Glutamatergic neuron (in vitro differentiated cells): ENCODE data around the gene EPHA6. TPM values are rescaled to one million over a fixed set of nuclear protein-coding genes. Genes with fewer than 3 reads are reported as not detected.

ENCODE experiments used
- DNase-seq: peaks from one replicate; pipeline ENCODE4 v3.0.0; 2022
- H3K27ac Mint-ChIP-seq: one replicate; pipeline ENCODE4 v1.8.0; 2020; ENCODE audit warnings: mild to moderate bottlenecking, mixed read lengths, inconsistent platforms; ENCODE audit not compliant: unreplicated experiment
- H3K27me3 Mint-ChIP-seq: one replicate; pipeline ENCODE4 v1.8.0; 2020; ENCODE audit warnings: mild to moderate bottlenecking, moderate library complexity, mixed read lengths, inconsistent platforms; ENCODE audit not compliant: unreplicated experiment
- H3K36me3 Mint-ChIP-seq: one replicate; pipeline ENCODE4 v1.8.0; 2020; ENCODE audit warnings: mild to moderate bottlenecking, mixed read lengths, inconsistent platforms; ENCODE audit not compliant: unreplicated experiment
- H3K4me1 Mint-ChIP-seq: one replicate; pipeline ENCODE4 v1.8.0; 2020; ENCODE audit warnings: mild to moderate bottlenecking, low read depth, mixed read lengths, inconsistent platforms; ENCODE audit not compliant: unreplicated experiment
- H3K4me3 Mint-ChIP-seq: one replicate; pipeline ENCODE4 v1.8.0; 2020; ENCODE audit warnings: mild to moderate bottlenecking, mixed read lengths, inconsistent platforms; ENCODE audit not compliant: unreplicated experiment
- H3K9me3 Mint-ChIP-seq: one replicate; pipeline ENCODE4 v1.8.0; 2020; ENCODE audit warnings: mild to moderate bottlenecking, moderate library complexity, mixed read lengths, inconsistent platforms; ENCODE audit not compliant: unreplicated experiment
- CTCF ChIP-seq: fragments of 200-600 bp; sonication (generic); IDR thresholded peaks from one replicate; pipeline ENCODE4 v1.5.0; 2021; ENCODE audit not compliant: partially characterized antibody, unreplicated experiment
- total RNA-seq: library from RNA; stranded (reverse); fragmentation: NEBNext Ultra II Directional; extraction: Animal tissue kit (Norgen Biotek cat#: 25700); gene quantifications from one replicate; pipeline ENCODE4 v1.2.1, GENCODE V29; 2021; ENCODE audit not compliant: unreplicated experiment

EPHA6 gene
- total RNA-seq, 1 donor from 2014 or later: 9.0 TPM

GRCh38 chr3:97680210-97680609 is 865.8 kb downstream of the EPHA6 start:
- Mint-ChIP-seq H3K27me3 (no peaks in the 10 kb centered on the region), H3K4me1 (no peaks in the 10 kb centered on the region), H3K4me3 (no peak overlapping the region), H3K36me3 (no peaks in the 10 kb centered on the region), H3K27ac (no peak overlapping the region), H3K9me3 (no peaks in the 10 kb centered on the region)
- no peak for TF ChIP-seq CTCF
- DNase-seq: no peak

GRCh38 chr3:97680696-97681095 is 866.3 kb downstream of the EPHA6 start:
- no peak for TF ChIP-seq CTCF
- no peaks in the 10 kb centered on the region for H3K4me1 Mint-ChIP-seq
- no peaks in the 10 kb centered on the region for H3K36me3 Mint-ChIP-seq
- no peaks in the 10 kb centered on the region for H3K9me3 Mint-ChIP-seq
- DNase-seq: no peak
- no peaks in the 10 kb centered on the region for H3K27me3 Mint-ChIP-seq
- no peak overlapping the region for H3K4me3 Mint-ChIP-seq
- no peak overlapping the region for H3K27ac Mint-ChIP-seq

DNA sequence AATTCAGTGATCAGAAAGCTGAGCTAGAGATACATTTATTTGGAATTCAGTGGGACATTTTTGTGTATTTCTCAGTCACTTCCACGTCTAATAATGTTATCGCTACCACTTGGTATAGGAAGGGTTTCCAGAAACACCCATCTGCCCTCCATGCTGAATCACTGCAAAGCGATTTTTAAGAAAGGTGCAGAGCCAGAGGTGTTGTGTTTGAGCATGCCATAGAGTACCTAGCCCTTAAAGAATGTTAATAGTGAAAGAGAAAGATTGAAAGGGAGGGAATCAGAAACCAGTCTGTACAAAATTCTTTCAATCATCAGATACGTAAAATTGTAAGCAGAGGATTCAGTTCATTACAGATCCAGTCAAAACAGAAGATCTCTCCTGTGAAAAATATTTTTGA is 870.1 kb downstream of the EPHA6 start:
- Mint-ChIP-seq H3K27me3 (no peaks in the 10 kb centered on the region), H3K27ac (no peak overlapping the region), H3K4me1 (no peaks in the 10 kb centered on the region), H3K9me3 (no peaks in the 10 kb centered on the region), H3K4me3 (no peak overlapping the region), H3K36me3 (no peaks in the 10 kb centered on the region)
- DNase-seq: no peak
- no peak for TF ChIP-seq CTCF

- H3K27ac Mint-ChIP-seq: no peak overlapping the region
Observed at GRCh38 chr3:97686258-97686657, 871.9 kb downstream of the EPHA6 start.

DNA sequence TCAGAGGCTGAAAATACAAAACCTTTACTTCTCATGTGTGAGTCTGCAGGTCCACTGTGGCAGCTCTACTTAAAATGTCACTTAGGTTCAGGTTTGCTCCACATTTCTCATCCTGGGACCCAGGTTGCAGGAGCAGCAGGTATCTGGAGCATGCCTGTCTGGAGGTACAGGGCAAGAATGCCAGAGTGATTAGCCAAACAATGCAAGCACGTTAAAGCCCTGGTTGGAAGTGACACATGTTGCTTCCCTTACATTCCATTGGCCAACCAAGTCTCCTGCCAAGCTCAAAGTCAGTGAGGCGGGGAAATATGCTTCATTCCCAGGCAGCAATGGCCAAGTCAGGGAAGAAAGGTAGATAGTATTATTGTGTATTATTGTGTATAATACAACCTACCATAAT is 873.3 kb downstream of the EPHA6 start:
- Mint-ChIP-seq H3K9me3 (no peaks in the 10 kb centered on the region), H3K27ac (no peak overlapping the region), H3K27me3 (no peaks in the 10 kb centered on the region), H3K36me3 (no peaks in the 10 kb centered on the region), H3K4me3 (no peak overlapping the region), H3K4me1 (no peaks in the 10 kb centered on the region)
- no peak for DNase-seq
- no peak for TF ChIP-seq CTCF

More at GRCh38 chr3:97686258-97686657, 871.9 kb downstream of the EPHA6 start:
- H3K4me1 Mint-ChIP-seq: no peaks in the 10 kb centered on the region
- no peak for DNase-seq
- no peaks in the 10 kb centered on the region for H3K36me3 Mint-ChIP-seq
- TF ChIP-seq CTCF: no peak
- no peaks in the 10 kb centered on the region for H3K27me3 Mint-ChIP-seq
- H3K4me3 Mint-ChIP-seq: no peak overlapping the region
- H3K9me3 Mint-ChIP-seq: no peaks in the 10 kb centered on the region
